Activated CD8-positive, alpha-beta memory T cell treated with anti-CD3 and anti-CD28 coated beads for 1 hour (primary cell): ENCODE results near the gene ABHD10.

Experiments
- DNase-seq, 2 donors: peaks; one replicate each; pipeline ENCODE4 v3.0.0-alpha.2; 2020; ENCODE audit warnings: low read depth in 1 of 2; ENCODE audit errors: extremely low read depth in 1 of 2

The ABHD10 gene

GRCh38 chr3:111999484-112000324 lies 20.9 kb downstream of the ABHD10 start:
- no peak for DNase-seq

GRCh38 chr3:112000367-112000771 lies 21.5 kb downstream of the ABHD10 start:
- no peak for DNase-seq

- DNase-seq = no peak
These were observed 22.1 kb downstream of the ABHD10 start for GRCh38 chr3:112000966-112001365.

- no peak for DNase-seq
These were observed 22.7 kb downstream of the ABHD10 start for GRCh38 chr3:112001526-112001925.

- no peak for DNase-seq
These were observed 23.5 kb downstream of the ABHD10 start for GRCh38 chr3:112002096-112002971.

- DNase-seq = no peak
These were observed 24.7 kb downstream of the ABHD10 start for GRCh38 chr3:112003321-112004080.

GRCh38 chr3:112004187-112004586 lies 25.4 kb downstream of the ABHD10 start:
- DNase-seq = no peak

GRCh38 chr3:112004669-112005068 lies 25.8 kb downstream of the ABHD10 start:
- no peak for DNase-seq

- no peak for DNase-seq
These were observed 26.4 kb downstream of the ABHD10 start for GRCh38 chr3:112005091-112005672.

- no peak for DNase-seq
These were observed 28.8 kb downstream of the ABHD10 start for GRCh38 chr3:112007633-112008032.

- no peak for DNase-seq
These were observed 30.8 kb downstream of the ABHD10 start for GRCh38 chr3:112009670-112010069.

- no peak for DNase-seq
These were observed 31.8 kb downstream of the ABHD10 start for GRCh38 chr3:112010636-112011035.

- DNase-seq = no peak
These were observed 32.6 kb downstream of the ABHD10 start for GRCh38 chr3:112011376-112011940.

GRCh38 chr3:112012205-112012992 lies 33.6 kb downstream of the ABHD10 start:
- no peak for DNase-seq

GRCh38 chr3:112013058-112013783 lies 34.4 kb downstream of the ABHD10 start:
- DNase-seq = peak in 1 of 2 donors; percentile 10

GRCh38 chr3:112013784-112014143 lies 34.9 kb downstream of the ABHD10 start:
- DNase-seq = no peak

GRCh38 chr3:112017091-112017490 lies 38.3 kb downstream of the ABHD10 start:
- no peak for DNase-seq

- DNase-seq = no peak
These were observed 39.9 kb downstream of the ABHD10 start for GRCh38 chr3:112018712-112019111.

- DNase-seq = no peak
These were observed 40.9 kb downstream of the ABHD10 start for GRCh38 chr3:112019716-112020115.
